ENCODE measurements around the gene HOXA6. TPM values are rescaled to one million over a fixed set of nuclear protein-coding genes. Genes with fewer than 3 reads are reported as not detected.

Gene HOXA6
- total RNA-seq, 1 donor from 2014 or later, result not detected

DNA sequence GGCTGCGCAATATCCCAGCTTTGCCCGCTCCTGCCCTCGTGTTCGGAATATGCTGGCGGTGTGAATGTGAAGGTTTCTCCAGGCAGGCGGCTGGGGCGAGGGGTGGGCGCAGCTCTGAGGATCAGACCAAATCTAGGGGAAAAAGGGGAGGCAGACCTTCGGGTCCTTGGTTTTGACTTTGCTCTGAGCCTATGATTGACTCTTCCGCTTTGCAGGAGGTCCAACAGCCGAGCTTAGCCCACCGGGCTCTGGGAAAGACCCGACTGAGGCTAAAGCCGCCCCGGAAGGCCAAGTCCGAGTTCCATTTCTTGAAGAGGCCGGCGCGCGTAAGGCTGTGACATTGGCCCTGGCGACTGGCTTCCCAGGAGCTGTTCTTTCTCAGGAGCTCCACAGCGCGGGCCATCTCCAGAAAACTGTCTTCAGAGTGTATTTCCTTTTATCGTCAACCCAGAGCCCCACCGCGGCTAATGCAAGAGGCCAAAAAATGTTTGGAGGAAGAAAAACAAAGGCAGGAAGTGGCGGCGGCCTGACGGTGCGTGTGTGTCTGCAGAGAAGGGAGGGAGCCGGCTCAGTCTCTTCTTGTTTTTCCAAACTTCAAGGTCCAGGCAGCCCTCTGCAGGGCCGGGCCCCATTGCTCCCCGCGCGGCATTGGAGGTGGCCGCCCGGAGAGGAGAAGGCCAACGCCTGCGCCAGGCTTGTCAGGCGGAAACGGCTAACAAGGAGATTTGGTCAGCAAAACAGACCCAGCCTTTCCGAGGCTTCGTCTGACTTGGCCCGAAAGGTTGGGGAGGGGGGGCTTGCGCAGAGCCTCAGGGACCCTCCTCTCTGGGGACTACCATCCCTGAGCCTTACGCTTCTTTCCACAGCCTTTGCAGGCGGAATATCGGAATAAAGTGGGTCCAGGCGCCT is 41.1 kb upstream of the HOXA6 start:
- Mint-ChIP-seq H3K36me3 (ENCODE audit: low read depth) (no peaks in the 10 kb centered on the region), H3K9me3 (no peaks in the 10 kb centered on the region), H3K4me1 (ENCODE audit: low read depth) (no peaks in the 10 kb centered on the region), H3K27me3 (ENCODE audit: insufficient read depth) (peaks cover 86% of the 10 kb centered on the region), H3K27ac (peak overlapping the region; percentile 40), H3K4me3 (peak overlapping the region; percentile 54)
- intact Hi-C loops (cut with micrococcal nuclease), result loop anchor here (5.0 kb wide), 1 partner anchor 54 kb away; the partner anchor contains the start of gene EVX1
- DNase-seq (ENCODE audit: low spot score), result no peak

DNA sequence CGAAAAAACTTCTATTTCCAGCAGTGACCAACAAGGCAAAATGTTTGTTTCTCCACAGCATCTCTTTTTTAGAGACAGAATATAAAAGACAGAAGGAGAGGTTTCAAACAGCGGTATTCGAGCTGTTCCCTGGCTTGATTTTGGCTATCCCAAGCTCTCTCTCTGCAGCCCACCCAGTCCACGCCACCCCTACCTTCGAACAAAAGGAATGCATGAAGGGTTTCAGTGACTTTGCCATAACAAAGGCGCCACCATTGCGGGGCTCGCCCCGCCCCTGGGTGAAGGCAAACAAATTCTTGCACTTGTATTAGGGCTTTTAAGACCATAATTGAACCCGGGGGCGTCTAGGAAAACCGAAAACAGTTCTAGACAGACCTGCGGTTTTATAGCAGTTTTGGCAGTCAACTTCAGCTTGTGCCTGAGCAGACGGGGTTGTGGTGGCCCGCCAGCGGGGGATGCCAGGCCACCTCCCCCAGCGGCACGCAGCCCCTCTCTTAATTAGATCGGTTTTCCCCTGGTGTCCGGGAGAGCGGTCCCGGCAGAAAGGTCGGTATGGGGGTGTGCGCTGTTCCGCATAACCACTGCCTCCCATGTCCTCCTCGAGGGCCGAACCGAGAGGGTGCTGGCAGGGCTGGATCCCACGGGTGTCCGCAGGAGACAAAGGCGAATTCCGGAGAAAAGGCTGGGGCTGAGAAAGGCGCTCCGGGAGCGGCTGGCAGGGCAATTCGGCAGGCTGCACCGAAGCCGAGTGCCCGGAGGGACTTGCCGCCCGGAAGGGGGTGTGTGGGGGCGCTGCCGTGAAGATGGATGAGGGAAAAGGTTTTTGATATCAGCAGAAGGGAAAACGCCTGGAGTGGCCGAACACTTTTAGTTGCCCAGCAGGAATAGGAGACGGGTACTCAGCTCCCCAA is 40.2 kb upstream of the HOXA6 start:
- no peak overlapping the region for H3K4me3 Mint-ChIP-seq
- H3K36me3 Mint-ChIP-seq (ENCODE audit: low read depth), result no peaks in the 10 kb centered on the region
- intact Hi-C loops (cut with micrococcal nuclease), result loop anchor here (5.0 kb wide), 1 partner anchor 55 kb away; the partner anchor contains the start of gene EVX1
- H3K27ac Mint-ChIP-seq, result no peak overlapping the region
- no peaks in the 10 kb centered on the region for H3K4me1 Mint-ChIP-seq (ENCODE audit: low read depth)
- H3K27me3 Mint-ChIP-seq (ENCODE audit: insufficient read depth), result peaks cover 87% of the 10 kb centered on the region
- DNase-seq (ENCODE audit: low spot score), result no peak
- H3K9me3 Mint-ChIP-seq, result no peaks in the 10 kb centered on the region

DNA sequence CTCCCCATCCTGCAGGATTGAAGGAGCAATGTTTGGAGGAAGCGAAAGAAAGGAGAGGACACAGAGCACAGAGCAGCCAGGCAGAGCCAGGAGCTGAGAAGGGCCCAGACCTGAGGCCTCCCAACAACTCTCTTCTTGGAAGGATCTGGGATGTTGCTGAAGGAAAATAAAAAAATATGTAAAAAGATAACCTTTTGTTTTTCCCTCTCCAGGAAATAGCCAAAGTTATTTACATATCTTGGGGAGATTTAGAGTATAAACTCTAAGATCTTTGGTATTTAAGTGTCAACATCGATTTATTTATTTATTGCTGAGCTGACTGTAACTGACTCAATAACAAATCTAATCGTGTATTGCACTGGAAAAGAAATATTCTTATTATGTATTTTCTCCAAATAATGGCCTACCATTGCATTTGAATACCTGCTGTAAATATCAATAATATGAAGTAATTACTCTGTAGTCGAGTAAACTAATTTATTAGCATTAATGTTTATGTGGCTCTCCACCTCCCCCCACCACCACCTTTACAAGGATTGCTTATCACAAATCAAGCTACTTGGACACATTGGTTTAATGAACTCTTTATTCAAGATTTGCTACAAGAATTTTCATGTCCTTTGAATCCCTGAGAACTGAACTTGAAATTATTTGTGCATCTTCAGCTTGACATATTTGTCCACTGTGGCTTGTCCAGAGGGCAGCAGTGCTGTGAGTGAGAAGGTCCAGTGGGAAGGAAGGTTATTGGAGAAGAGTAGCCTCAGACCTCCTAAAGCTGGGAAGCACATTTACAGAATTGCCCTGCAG is 39.3 kb upstream of the HOXA6 start:
- no peak for DNase-seq (ENCODE audit: low spot score)

DNA sequence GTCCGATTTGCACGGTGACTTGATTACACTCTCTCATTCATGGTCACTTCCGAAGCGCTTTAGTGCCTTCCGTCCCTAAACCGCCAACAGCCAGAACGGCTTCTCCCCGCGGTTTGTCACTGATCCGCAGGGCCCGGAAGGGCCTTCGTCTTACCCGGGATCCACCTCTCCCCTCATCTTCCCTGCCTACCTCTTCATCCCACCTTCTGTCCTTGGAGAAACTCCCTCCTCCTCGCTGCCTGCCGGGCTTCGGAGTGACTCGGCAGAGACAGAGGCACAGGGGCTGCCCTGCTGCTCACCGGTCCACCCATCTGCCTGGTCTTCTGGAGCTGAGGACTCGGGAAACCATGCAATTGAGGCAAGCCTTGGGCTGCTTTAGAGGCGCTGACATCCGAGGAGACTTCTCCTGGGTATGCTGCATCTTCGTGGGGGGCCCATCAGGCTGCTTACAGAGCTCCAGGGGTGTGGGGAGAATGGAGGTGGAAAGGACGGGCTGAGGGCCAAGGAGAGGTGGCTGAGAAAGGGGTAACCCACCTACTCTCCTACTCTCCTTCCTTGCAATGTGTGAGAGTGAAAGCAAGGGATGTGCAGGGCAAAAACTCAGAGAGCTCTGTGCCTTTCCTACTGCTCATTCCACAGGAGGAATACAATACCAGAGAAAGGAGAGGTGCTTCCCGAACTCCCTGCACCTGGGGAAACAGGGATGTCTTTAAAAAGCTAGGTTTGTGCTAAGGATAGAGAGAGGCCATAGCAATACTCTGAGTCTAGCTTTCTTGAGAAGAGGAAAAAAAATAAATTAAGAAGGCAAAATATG is 38.5 kb upstream of the HOXA6 start:
- no peak overlapping the region for H3K4me3 Mint-ChIP-seq
- H3K27ac Mint-ChIP-seq, result peak overlapping the region; percentile 87
- H3K27me3 Mint-ChIP-seq (ENCODE audit: insufficient read depth), result peaks cover 84% of the 10 kb centered on the region
- no peak for DNase-seq (ENCODE audit: low spot score)
- H3K9me3 Mint-ChIP-seq, result no peaks in the 10 kb centered on the region
- intact Hi-C loops (cut with micrococcal nuclease), result loop anchor here (1.0 to 5.0 kb wide), 4 partner anchors 13 to 56 kb away; partner anchors contain the start of genes EVX1 and HOXA3
- no peaks in the 10 kb centered on the region for H3K36me3 Mint-ChIP-seq (ENCODE audit: low read depth)
- no peaks in the 10 kb centered on the region for H3K4me1 Mint-ChIP-seq (ENCODE audit: low read depth)

More for the DNA sequence above, 39.3 kb upstream of the HOXA6 start:
- Mint-ChIP-seq H3K4me3 (no peak overlapping the region), H3K9me3 (no peaks in the 10 kb centered on the region), H3K27me3 (ENCODE audit: insufficient read depth) (peaks cover 86% of the 10 kb centered on the region), H3K4me1 (ENCODE audit: low read depth) (no peaks in the 10 kb centered on the region), H3K27ac (no peak overlapping the region), H3K36me3 (ENCODE audit: low read depth) (no peaks in the 10 kb centered on the region)
- intact Hi-C loops (cut with micrococcal nuclease), result loop anchor here (5.0 kb wide), 1 partner anchor 55 kb away; the partner anchor contains the start of gene EVX1

DNA sequence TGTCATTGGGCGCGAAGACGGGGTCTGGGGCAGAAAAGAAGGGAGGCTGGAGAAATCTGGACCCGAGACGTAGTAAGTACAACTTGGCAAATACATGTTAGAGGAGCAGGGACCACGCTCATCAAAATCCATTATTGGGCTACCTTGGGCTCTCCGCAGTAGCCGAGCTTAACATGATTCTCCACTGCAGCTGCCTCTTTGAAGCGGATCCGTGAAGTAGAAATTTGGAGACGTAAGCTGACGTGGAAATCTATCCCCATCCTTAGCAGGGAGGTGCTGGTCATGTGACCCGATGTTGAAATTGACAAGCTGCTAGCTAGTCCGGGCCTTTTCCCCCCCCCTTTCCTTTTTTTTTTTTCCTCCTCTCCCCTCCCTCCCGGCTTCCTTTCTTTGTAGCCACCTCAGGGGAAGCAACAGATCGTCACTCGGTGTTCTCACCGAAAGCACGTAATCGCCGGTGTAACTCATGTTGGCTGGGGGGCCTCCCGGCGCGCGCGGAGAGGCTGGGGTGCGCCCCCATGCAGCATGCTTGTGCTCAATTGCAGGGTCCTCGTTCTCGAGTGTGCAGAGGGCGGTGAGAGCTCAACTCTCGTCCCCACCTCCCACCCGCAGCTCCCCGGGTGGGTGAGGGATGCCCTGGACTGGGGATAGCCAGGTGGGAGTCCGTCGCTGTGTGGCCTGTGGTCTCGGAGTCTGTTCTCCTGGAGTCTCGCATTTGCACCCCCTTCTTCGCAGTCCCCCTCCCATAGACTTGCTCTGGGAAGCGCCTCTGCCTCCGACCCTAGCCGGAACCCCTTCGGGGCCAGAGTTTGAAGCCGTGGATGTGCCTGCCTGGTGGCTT is 37.7 kb upstream of the HOXA6 start, which contains the start of gene HOXA11:
HOXA11 (minus strand) TSS at position 220 of the 841 bp plus-strand sequence; CDS start at position 132, 88 bp downstream.
- DNase-seq (ENCODE audit: low spot score), result no peak
- Mint-ChIP-seq H3K27ac (peak within 1 kb of the TSS; percentile 87), H3K4me1 (ENCODE audit: low read depth) (no peaks in the 10 kb centered on the region), H3K9me3 (no peaks in the 10 kb centered on the region), H3K4me3 (peak within 1 kb of the TSS; percentile 26), H3K36me3 (ENCODE audit: low read depth) (no peaks in the 10 kb centered on the region), H3K27me3 (ENCODE audit: insufficient read depth) (peaks cover 83% of the 10 kb centered on the region)
- intact Hi-C loops (cut with micrococcal nuclease), result loop anchor here (1.0 to 5.0 kb wide), 4 partner anchors 14 to 57 kb away; partner anchors contain the start of genes EVX1 and HOXA3

DNA sequence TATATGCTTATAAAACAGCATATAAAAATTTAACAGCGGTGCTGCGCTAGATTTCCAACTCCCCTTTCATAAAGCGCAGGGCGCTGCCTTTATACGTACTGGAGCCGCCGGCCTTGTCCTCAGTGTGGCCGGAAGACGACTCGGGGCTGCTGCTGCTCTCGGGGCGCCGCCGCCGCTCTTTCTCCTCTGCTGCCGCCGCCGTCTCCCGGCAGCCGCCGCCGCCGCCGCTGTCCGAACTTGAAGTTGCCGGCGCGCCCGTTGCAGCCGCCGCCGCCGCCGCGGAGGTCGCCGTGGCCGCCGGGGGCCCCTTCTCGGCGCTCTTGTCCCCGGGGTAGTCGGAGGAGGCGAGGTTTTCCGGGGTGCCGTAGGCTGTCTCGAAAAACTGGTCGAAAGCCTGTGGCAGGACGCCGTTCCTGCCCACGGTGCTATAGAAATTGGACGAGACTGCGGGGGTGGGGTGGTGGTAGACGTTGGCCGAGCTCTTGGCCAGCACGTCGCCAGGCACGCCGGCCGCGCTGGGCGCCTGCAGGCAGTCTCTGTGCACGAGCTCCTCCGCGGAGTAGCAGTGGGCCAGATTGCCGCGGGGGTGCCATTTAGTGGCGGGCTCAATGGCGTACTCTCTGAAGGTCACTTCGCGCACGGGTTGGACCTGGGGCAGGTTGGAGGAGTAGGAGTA is 36.9 kb upstream of the HOXA6 start:
- intact Hi-C loops (cut with micrococcal nuclease), result loop anchor here (1.0 to 5.0 kb wide), 6 partner anchors 10 to 58 kb away; partner anchors contain the start of genes EVX1, HOXA10 and HOXA3
- H3K9me3 Mint-ChIP-seq, result no peaks in the 10 kb centered on the region
- no peak overlapping the region for H3K4me3 Mint-ChIP-seq
- H3K27ac Mint-ChIP-seq, result peak overlapping the region; percentile 87
- H3K36me3 Mint-ChIP-seq (ENCODE audit: low read depth), result no peaks in the 10 kb centered on the region
- no peak for DNase-seq (ENCODE audit: low spot score)
- peaks cover 5% of the 10 kb centered on the region for H3K4me1 Mint-ChIP-seq (ENCODE audit: low read depth)
- peaks cover 81% of the 10 kb centered on the region for H3K27me3 Mint-ChIP-seq (ENCODE audit: insufficient read depth)

DNA sequence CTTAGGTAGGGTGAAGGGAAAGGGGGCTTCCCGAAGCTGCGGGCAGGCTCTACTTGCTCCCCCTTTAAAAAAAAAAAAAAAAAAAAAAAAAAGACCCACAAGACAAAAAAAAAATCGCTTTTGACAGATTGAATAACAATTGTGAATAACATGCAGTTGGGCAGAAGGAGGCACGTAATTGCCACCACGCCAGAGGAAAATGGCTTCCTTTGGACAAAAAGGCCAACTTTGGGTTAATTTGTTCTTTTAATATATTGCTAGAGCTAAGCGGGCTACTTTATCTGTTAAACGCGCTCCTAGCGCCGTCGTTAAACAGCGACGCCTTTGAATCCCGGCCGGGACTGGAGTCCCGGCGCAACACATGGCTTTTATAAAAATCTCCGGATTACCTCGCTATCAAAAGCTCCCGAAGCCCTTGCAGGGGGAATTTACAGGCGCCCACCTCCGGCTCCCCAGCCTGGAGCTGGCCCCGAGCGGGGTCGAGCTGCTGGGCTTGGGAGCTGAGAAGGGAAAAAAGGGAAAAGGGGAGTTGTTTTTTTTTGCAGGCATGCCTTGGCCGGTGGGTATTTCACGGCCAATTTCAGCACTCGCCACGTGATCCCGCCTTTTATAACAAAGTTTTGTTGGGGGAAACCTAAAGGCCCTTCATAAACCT is 36.2 kb upstream of the HOXA6 start:
- Mint-ChIP-seq H3K4me3 (peak overlapping the region; percentile 26), H3K4me1 (ENCODE audit: low read depth) (peaks cover 9% of the 10 kb centered on the region), H3K27me3 (ENCODE audit: insufficient read depth) (peaks cover 84% of the 10 kb centered on the region), H3K9me3 (no peaks in the 10 kb centered on the region), H3K36me3 (ENCODE audit: low read depth) (no peaks in the 10 kb centered on the region), H3K27ac (peak overlapping the region; percentile 40)
- intact Hi-C loops (cut with micrococcal nuclease), result loop anchor here (1.0 to 2.0 kb wide), 4 partner anchors 10 to 25 kb away; partner anchors contain the start of gene HOXA10
- no peak for DNase-seq (ENCODE audit: low spot score)

DNA sequence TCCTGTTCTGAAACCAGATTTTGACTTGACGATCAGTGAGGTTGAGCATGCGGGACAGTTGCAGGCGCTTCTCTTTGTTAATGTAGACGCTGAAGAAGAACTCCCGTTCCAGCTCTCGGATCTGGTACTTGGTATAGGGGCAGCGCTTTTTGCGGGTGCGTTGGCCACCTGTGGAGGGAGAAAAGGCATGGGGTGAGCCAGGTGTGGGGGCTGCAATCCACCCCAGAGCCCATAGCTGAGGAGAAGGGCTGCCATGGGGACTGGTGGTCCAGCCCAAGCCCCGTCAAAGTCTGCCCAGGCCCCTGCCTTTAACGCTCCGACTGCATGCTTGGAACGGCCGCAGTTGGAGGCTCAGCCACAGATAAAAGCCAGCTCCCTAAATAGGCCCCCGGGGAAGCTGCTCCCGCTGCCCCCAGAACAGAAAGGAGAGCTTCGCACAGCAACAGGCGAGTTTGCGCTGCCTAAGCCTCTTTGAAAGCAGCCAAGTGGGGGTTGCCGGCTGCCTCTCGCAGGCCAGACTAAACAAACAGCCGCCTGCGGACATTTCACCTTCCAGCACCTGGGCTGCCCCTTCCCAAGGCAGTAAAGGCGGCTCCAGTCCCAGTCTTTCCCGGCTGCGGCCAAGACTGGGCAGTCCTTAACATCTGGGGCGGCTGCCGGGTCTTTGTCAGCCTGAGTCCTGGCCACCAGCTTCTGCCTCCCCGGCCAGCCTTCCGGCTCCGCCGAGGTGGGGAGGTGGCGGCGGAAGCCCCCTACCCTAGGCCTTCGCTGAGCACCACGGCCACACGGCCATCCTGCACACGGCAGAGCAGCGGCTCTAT is 35.5 kb upstream of the HOXA6 start:
- peaks cover 83% of the 10 kb centered on the region for H3K27me3 Mint-ChIP-seq (ENCODE audit: insufficient read depth)

DNA sequence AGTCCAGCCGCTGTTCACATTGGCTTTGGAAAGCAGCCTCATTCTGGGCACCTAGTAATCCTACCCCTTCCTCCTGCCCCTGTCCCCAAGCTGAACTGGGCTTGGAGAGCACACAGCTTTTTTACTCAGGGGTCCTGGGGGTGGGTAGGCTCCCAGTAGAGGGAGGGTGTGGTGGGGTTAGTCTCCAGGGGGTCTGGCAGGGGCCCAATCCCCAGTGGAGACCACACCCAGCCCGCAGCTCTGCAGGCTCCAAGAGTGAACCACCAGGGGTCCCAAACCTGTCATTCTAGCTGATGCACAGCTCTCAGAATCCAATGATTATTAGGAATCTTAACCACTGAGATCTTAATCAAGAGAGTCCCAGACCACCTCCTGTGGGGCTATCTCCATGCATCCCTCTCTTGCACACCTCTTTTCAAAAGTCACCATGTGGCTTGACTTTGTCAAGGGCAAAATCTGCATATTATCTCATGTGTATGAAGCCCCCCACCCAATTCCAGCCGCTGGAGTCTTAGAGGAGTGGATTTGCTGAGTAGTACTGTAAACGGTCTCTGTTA is 34.8 kb upstream of the HOXA6 start:
- Mint-ChIP-seq H3K4me1 (ENCODE audit: low read depth) (peaks cover 9% of the 10 kb centered on the region), H3K27me3 (ENCODE audit: insufficient read depth) (peaks cover 83% of the 10 kb centered on the region), H3K4me3 (no peak overlapping the region), H3K27ac (no peak overlapping the region), H3K36me3 (ENCODE audit: low read depth) (no peaks in the 10 kb centered on the region), H3K9me3 (no peaks in the 10 kb centered on the region)
- intact Hi-C loops (cut with micrococcal nuclease), result no loop called here
- DNase-seq (ENCODE audit: low spot score), result no peak

More for the DNA sequence above, 35.5 kb upstream of the HOXA6 start:
- Mint-ChIP-seq H3K36me3 (ENCODE audit: low read depth) (no peaks in the 10 kb centered on the region), H3K9me3 (no peaks in the 10 kb centered on the region), H3K4me3 (no peak overlapping the region), H3K27ac (peak overlapping the region; percentile 40), H3K4me1 (ENCODE audit: low read depth) (peaks cover 9% of the 10 kb centered on the region)
- no peak for DNase-seq (ENCODE audit: low spot score)
- intact Hi-C loops (cut with micrococcal nuclease), result no loop called here

All from activated T-helper 1 cell treated with anti-CD3 and anti-CD28 coated beads, Interleukin-12 subunit alpha, Interleukin-12 subunit beta, Interleukin-2, Interleukin-4 antibody, amounts not matched to agents 30 ng/mL and 10 ng/mL and 1 ng/mL, durations not matched to agents 14 hours and 24 hours and 36 hours (primary cell).